Astrocyte of the spinal cord (primary cell): ENCODE measurements around the gene NEURL4.
"Not testable (repeated sequence)": the region's sequence is repeated elsewhere in the genome, so short reads cannot be mapped to it uniquely, and the experiment has no call there.

Source experiments
- DNase-seq: peaks from one replicate; pipeline ENCODE4 v3.0.0; 2011; ENCODE audit warnings: low read depth, low spot score
- H3K4me3 ChIP-seq: 2 replicates; pipeline ENCODE4 v1.5.1; 2011; ENCODE audit warnings: low read depth, mild to moderate bottlenecking, low read length, moderate library complexity
- in situ Hi-C: cut with HindIII; loops from 2 replicates; pipeline ENCODE4 v1.10.0; 2017; ENCODE audit warnings: low sequenced_read_pairs
- TF ChIP-seq, protein P1 (sequence below): IDR thresholded peaks from 2 replicates; pipeline ENCODE4 v1.5.1; 2012; ENCODE audit warnings: low read depth, mild to moderate bottlenecking, low read length, inconsistent platforms

The NEURL4 gene

DNA sequence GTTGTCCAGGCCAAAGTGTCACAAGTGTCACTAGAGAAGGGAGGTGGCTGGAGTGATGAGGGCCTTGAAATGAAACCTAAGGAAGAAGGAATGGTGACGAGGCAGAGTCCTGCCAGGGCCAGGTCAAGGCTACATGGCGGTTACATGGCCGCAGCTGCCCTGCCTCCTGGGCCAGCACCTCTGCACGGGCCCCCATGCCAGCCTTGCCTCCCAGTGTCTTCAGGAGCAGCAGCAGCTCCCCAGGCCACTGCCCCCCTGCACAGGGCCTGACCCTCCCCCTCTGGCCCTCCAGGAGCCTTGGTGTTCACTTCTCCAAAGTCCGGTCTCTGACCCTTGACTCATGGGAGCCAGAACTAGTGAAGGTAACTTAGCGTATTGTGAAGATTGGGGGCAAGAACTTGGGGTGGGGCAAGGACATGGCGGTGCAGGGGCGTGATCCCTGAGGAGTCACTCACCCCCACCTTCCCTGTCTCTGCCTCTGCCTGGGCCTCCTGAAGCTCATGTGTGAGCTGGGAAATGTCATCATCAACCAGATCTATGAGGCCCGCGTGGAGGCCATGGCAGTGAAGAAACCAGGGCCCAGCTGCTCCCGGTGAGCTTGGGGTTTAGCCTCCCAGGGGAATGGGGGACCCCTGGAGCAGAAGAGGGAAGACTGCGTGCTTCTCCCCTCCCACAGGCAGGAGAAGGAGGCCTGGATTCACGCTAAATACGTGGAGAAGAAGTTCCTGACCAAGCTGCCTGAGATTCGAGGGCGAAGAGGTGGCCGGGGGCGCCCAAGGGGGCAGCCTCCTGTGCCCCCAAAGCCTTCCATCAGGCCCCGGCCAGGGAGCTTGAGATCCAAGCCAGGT is 18.7 kb upstream of the NEURL4 start:
- no peak overlapping the region for H3K4me3 ChIP-seq
- TF ChIP-seq, protein P1, sequence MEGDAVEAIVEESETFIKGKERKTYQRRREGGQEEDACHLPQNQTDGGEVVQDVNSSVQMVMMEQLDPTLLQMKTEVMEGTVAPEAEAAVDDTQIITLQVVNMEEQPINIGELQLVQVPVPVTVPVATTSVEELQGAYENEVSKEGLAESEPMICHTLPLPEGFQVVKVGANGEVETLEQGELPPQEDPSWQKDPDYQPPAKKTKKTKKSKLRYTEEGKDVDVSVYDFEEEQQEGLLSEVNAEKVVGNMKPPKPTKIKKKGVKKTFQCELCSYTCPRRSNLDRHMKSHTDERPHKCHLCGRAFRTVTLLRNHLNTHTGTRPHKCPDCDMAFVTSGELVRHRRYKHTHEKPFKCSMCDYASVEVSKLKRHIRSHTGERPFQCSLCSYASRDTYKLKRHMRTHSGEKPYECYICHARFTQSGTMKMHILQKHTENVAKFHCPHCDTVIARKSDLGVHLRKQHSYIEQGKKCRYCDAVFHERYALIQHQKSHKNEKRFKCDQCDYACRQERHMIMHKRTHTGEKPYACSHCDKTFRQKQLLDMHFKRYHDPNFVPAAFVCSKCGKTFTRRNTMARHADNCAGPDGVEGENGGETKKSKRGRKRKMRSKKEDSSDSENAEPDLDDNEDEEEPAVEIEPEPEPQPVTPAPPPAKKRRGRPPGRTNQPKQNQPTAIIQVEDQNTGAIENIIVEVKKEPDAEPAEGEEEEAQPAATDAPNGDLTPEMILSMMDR: no peak

DNA sequence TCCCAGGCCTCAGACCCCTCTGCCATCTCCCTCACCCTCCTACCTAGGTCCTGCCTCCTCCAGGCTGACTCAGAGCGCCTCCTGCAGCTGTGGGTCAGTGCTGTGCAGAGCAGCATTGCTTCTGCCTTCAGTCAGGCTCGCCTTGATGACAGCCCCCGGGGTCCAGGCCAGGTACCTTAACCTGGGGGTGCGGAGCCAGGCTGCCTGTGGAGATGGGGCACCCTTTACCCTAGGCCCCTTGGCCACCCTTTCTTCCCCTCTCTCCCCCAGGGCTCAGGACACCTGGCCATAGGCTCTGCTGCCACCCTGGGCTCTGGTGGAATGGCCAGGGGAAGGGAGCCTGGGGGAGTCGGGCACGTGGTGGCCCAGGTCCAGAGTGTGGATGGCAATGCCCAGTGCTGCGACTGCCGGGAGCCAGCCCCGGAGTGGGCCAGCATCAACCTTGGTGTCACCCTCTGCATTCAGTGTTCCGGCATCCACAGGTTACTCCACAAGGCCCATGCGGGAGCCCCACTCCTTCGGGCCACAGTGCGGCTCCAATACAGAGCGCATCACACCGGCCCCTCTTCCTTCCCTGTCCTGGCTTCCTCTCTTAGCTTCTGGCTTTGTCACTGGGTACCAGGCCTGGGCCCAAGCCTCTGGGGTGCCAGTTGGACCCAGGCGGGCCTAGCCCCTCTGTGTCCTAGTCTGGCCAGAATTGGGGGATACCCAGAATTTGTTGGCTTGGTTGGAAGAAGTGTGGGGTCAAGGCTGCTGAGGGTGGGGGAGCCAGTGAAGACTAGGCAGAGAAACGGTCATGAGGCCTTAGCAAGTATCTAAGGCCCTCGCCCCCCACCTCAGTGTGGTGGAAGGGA is 17.9 kb upstream of the NEURL4 start:
- no peak overlapping the region for H3K4me3 ChIP-seq
- TF ChIP-seq, protein P1: no peak
- in situ Hi-C loops: no loop called here
- DNase-seq: no peak

More for the DNA sequence above, 18.7 kb upstream of the NEURL4 start:
- DNase-seq: no peak
- in situ Hi-C loops: no loop called here

DNA sequence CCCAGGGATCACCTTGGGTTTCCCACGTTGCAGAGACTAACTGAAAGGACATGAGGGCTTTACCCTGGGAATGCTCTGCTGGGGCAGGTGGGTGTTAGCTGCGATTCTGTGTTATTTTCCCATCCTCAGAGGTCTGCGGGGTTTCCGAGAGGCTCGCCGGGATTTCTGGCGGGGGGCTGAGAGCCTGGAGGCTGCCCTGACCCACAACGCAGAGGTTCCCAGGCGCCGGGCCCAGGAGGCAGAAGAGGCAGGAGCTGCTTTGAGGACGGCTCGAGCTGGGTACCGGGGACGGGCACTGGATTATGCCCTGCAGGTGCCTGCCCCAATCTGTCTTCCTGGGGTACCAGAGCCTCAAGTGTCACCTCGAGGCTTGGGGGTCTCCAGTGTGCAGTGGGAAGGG is 14.1 kb upstream of the NEURL4 start:
- in situ Hi-C loops: no loop called here
- DNase-seq: no peak
- no peak overlapping the region for H3K4me3 ChIP-seq
- TF ChIP-seq, protein P1: no peak

DNA sequence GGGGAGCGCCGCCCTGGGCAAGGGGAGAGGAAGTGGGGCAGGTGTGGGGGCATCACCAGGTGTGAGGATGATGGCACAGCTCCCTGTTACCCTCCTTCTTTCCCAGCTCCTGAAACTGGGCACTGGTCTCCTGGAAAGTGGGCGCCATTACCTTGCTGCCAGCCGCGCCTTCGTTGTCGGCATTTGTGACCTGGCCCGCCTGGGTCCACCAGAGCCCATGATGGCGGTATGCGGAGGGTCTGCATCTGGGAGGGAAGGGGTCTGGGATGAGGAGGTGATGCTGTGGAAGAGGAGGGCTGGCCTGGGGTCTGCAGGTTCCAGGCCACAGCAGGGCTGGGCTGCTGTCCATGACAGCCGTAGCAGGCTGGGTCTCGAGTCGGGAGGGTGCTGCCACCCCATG is 12.7 kb upstream of the NEURL4 start:
- TF ChIP-seq, protein P1: no peak
- no peak overlapping the region for H3K4me3 ChIP-seq
- no peak for DNase-seq
- in situ Hi-C loops: no loop called here

DNA sequence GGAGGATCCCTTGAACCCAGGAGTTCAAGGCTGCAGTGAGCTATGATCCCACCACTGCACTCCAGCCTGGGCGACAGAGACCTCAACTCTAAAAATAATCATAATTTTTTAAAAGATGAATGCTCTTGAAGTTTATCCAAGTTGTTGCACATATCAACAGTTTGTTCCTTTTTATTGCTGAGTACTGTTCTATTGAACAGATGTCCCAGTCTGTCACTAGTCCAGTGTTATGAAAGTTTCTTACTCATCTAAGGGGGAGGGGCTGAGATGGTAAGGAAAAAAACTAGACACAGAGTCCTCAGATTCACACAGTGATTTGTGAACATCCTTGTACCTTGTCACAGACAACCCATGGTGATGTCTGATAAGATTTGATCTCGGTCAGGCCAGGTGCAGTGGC is 11.0 kb upstream of the NEURL4 start:
- H3K4me3 ChIP-seq: no peak overlapping the region
- DNase-seq: no peak
- TF ChIP-seq, protein P1: no peak
- in situ Hi-C loops: no loop called here

DNA sequence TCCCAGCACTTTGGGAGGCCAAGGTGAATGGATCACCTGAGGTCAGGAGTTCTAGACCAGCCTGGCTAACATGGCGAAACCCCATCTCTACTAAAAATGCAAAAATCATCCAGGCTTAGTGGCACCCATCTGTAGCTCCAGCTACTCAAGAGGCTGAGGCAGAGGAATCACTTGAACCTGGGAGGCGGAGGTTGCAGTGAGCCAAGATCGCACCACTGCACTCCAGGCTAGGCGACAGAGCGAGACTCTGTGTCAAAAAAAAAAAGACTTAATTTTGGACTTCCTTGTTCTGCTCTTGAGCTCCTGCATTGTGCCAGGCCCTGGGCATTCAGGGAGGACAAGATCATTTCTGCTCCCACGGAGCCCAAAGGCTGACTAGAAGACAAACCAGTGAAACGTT is 8.5 kb upstream of the NEURL4 start:
- in situ Hi-C loops, DNase-seq, H3K4me3 ChIP-seq: not testable (repeated sequence)
